ENCODE results near the gene TAF11. TPM values are rescaled to one million over a fixed set of nuclear protein-coding genes. Genes with fewer than 3 reads are reported as not detected.

Gene TAF11
- total and polyA plus RNA-seq, 2 donors (not counting 3 experiments of a cell fraction or from before 2014, with no cell fraction given), result 30.7 to 37.1 TPM

DNA sequence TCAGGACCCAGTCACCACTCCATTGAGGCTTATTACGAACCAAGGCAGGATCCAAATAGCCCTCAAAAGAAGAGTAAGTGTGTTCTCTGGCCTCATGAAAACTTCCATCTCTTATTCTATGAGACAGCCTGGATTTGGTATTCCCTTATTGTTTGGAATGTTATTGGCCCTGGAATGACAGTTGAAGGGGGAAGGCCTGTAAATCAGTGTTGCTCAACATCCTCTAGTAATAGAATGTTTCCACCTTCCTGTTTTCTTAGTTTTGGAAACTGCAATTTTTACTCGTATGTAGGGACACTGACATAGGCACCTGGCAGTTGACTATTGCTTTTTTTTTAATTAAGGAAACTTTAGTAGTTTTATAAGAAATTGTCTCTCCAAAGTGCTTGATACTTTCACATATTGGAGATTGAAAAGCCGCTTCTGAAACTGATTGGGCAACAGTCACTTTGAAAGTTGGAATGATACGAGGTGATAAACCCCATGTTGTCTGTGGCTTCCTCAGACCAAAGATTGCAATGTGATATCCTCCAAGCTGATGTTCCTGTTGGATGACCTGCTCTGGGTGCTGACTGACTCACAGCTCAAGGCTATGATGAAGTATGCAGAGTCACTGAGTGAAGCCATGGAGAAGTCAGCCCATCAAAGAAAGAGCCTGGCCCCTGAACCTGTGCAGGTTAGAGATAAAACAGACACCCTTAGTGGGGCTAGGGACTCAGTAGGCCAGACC, 52.9 kb downstream of the TAF11 start:
- POLR2A ChIA-PET, result no interaction called here
- Histone ChIP-seq H3K9me3 (replicated peaks; ENCODE audit: control insufficient read depth, insufficient read depth, low read length) (no peaks in the 10 kb centered on the region), H3K36me3 (ENCODE audit: control insufficient read depth in 2 of 2, extremely low read depth in 1 of 2, insufficient read depth in 2 of 2, low read length in 2 of 2) (peaks cover 0 to 9% of the 10 kb centered on the region in 2 experiments), H3K4me2 (ENCODE audit: insufficient read depth, low read length) (no peak overlapping the region), H3K4me1 (ENCODE audit: control insufficient read depth, extremely low read depth, insufficient read depth, low read length) (no peaks in the 10 kb centered on the region), H3K9ac (replicated peaks; ENCODE audit: extremely low read depth, insufficient read depth, low read length) (no peak overlapping the region), H3K27me3 (ENCODE audit: control insufficient read depth in 2 of 2, insufficient read depth in 2 of 2, low read length in 2 of 2) (no peaks in the 10 kb centered on the region), H3K27ac (ENCODE audit: insufficient read depth, low read depth, low read length) (no peak overlapping the region), H3K79me2 (ENCODE audit: control insufficient read depth, insufficient read depth, low read length) (no peaks in the 10 kb centered on the region), H4K20me1 (replicated peaks; ENCODE audit: control insufficient read depth, extremely low read depth, insufficient read depth, low read length) (no peaks in the 10 kb centered on the region), H3K9me1 (replicated peaks; ENCODE audit: control insufficient read depth, extremely low read depth, insufficient read depth, low read length) (no peaks in the 10 kb centered on the region), H3K4me3 (replicated peaks in 1 of 3; ENCODE audit: insufficient read depth in 1 of 3, low read depth in 1 of 3, low read length in 3 of 3) (no peak overlapping the region), H2AFZ (ENCODE audit: low read depth, low read length) (no peak overlapping the region)
- dilution Hi-C loops (cut with MboI; ENCODE audit: extremely low pct_ligation_motif_present, low sequenced_read_pairs) (no loop called here), intact Hi-C loops (cut with micrococcal nuclease) (no loop called here)
- FAIRE-seq (no peak), DNase-seq (ENCODE audit: low read depth, low spot score) (no peak)
- TF ChIP-seq GATA2 (IDR thresholded peaks at IDR 0.05; ENCODE audit: insufficient read depth, insufficient read length, low read depth, low read length) (no peak), EZH2 (IDR thresholded peaks at IDR 0.05; ENCODE audit: borderline replicate concordance, low read depth, low read length, severe bottlenecking) (no peak), MAX (IDR thresholded peaks at IDR 0.05; ENCODE audit: insufficient read depth, insufficient read length) (no peak), POLR2A (IDR thresholded peaks at IDR 0.05; ENCODE audit: low read depth, low read length) (no peak)
- TF ChIP-seq, protein P1, sequence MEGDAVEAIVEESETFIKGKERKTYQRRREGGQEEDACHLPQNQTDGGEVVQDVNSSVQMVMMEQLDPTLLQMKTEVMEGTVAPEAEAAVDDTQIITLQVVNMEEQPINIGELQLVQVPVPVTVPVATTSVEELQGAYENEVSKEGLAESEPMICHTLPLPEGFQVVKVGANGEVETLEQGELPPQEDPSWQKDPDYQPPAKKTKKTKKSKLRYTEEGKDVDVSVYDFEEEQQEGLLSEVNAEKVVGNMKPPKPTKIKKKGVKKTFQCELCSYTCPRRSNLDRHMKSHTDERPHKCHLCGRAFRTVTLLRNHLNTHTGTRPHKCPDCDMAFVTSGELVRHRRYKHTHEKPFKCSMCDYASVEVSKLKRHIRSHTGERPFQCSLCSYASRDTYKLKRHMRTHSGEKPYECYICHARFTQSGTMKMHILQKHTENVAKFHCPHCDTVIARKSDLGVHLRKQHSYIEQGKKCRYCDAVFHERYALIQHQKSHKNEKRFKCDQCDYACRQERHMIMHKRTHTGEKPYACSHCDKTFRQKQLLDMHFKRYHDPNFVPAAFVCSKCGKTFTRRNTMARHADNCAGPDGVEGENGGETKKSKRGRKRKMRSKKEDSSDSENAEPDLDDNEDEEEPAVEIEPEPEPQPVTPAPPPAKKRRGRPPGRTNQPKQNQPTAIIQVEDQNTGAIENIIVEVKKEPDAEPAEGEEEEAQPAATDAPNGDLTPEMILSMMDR (IDR thresholded peaks at IDR 0.05; ENCODE audit: extremely low read depth in 1 of 2, insufficient read depth in 1 of 2, low read depth in 1 of 2, low read length in 2 of 2), result no peak
- CTCF ChIA-PET, result interaction anchor here (0.5 kb wide), 1 partner anchor 30 kb away, joined by 3 read pairs; no protein-coding TSS in a partner anchor
- no TSS peak for BruUV-seq (replicated peaks)

Data from endothelial cell of umbilical vein (primary cell).